CD4-positive, alpha-beta T cell treated with Interleukin-6 at 100 ng/mL for 8 hours (primary cell): Measurements from ENCODE around the gene CCDC149.
"Not testable (repeated sequence)": the region's sequence is repeated elsewhere in the genome, so short reads cannot be mapped to it uniquely, and the experiment has no call there.

Source experiments
- DNase-seq: peaks from one replicate; pipeline ENCODE4 v3.0.0-alpha.2; 2020; ENCODE audit warnings: mixed read lengths, low spot score

CCDC149 gene

DNA sequence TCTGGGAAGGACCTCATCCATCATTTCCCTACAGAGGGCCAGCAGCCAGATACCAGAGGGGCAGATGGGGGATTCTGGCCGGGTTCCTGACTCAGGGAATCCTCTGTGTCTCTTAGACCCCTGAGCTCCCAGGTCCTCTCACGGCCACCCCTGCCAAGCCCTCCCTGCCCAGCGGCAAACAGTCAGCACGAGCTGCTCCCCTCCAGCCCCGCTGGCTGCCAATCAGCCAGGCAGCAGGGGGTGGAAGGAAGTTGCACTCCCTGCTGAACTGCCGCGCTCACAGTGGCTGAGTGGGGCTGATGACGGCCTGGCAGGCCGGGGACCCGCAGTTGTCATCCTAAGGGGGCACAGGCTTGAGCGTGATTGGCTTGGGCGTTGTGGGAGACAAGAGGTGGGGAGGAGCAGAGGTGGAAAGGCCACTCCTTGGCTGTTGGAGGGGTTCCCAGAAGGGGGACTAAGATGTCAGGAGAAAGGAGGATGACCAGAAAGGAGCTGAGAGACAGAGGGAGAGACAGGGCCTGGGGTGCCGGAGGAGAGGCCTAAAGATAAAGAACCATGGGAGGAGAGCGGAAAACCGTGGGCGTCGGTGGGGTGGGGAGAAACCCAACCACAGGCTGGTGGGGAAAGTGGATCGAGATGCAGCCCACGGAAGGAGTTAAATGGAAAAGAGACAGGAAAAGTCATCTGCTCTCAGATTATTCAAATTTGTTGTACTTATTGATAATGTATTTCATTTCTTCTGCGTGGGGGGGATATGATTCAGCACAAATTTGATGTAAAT, 4.4 kb upstream of the CCDC149 start:
- no peak for DNase-seq

DNA sequence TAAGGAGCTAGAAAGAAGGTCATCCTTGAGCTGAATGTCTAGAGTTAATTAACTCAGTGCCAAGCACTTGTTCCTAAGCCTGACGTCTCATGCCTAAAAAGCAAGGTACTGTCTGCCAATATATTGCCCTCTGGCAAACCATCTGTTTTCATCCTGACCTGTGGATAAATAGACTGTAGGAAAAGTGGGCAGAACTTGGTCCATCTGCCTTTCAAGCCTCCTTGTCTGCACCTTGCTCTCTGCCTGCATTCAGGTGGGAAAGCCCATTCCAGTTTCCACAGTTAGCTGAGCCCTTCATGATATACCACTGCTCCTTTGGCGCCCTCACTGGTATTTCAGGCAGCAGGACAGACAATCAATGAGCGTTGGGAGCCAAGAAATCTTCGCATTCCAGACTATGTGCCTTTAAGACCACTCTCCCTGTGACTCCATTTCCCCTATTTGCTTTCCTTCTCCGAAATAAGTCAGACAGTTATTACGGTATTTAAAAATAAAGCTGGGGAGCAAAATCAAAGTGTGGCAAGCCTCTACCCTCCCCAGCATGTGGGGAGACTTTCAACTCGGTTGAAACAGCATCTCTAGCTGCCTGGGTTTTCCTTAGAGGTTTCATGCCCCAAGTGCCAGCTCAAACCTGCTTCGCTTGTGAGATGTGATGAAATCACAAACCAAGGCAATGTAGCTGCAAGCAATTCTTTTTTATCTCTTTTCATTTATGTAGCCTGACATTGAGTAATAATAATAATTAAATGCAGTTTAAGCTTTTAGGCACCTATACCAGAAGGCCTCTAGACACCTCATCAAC, 2.5 kb upstream of the CCDC149 start:
- DNase-seq = no peak

DNA sequence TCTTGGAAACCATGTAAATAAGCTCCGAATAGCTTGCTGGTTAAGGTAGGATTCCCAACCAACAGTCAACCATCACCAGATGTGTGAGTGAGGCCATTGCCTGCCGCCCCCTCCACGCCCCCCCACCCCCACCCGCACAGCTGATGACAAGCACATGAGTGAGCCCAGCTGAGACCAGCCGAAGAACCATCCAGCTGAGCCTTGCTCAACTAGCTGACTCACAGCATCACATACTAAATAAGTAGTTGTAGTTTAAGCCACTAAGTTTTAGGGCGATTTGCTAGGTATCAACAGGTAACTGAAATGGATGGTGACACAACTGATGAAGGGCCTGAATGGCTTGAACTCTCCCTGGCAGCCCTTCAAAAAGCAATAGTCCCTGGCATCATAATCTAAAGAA, 1.6 kb upstream of the CCDC149 start:
- DNase-seq = no peak

DNA sequence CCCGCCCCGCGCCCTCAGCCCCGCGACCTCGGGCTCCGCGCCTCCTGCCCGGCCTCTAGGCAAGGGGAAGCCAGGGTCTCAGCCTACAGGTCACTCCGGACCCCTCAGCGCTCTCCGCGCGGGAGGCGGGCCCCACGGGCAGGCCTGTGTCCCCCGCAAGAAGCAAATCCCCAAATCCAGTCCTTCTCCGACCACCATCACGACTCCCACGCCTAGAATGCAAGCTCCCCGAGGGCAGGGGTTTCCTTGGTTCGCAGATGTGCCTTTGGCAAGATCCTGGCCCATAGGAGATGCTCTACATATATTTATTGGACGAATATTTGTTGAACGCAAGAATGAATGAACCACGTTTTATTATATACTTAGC, 260 bp upstream of the CCDC149 start:
- no peak for DNase-seq

DNA sequence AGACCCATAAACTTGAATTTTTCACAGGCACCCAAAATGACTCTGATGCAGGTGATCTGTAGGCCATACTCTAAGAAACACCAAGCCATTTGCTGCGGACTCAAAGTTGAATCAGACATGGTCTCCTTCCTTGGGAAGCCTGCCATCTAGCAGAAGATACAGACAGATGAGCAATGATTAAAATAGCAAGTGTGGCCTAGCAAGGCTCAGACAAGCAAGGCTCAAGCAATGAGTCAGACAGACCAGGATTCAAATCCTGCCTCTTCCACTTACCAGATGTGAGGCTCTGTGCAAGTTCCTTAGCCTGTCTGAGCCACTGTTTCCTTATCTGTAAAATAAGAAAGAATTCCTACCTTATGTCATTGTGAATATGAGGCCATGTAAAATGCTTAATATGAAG, 2.3 kb downstream of the CCDC149 start:
- no peak for DNase-seq

DNA sequence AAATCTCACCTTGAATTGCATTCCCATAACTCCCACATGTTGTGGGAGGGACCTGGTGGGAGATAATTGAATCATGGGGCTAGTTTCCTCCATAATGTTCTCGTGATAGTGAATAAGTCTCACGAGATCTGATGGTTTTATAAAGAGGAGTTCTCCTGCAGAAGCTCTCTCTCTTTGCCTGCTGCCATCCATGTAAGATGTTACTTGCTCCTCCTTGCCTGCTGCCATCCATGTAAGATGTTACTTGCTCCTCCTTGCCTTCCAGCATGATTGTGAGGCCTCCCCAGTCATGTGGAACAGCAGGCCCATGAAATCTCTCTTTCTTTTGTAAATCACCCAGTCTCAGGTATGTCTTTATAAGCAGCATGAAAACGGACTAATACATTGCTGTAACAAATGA, 3.2 kb downstream of the CCDC149 start:
- DNase-seq = not testable (repeated sequence)

DNA sequence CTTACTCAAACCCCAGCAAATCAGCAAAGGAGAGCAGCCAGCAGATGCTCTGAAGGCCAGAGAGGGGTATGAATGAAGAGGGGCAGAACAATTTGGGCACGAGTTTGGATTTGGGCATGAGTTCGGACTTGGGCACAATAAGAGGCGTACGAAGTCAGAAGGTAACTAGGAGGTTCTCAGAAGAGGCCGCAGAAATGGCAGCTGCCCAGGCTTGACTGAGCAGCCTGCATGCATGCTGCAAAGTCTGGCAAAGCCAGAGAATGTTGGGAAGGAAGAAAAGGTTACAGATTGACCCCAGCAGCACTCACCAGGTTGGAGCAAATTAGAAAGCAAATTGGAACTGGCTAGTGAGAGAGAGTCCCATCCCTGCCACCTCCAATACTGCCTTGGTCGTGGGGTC, 15.2 kb downstream of the CCDC149 start:
- no peak for DNase-seq

DNA sequence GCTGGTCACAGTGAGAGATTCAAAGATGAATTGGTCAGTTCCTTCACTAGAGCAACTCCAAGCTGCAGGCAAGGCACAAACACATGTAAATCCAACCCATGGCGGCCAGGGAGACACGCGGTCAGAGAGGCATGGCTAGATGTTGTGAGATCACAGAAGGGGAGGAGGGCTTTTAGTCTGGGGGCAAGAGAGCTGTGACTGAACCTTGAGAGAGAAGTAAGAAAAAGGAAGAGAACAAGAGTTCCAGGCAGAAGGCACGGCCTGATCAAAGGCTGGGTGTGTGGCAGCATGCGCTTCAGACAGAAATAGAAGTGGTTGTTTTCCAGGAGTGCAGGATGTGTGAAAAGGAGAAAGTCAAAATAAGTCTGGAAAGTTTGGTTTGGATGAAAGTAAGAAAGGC, 15.9 kb downstream of the CCDC149 start:
- no peak for DNase-seq

DNA sequence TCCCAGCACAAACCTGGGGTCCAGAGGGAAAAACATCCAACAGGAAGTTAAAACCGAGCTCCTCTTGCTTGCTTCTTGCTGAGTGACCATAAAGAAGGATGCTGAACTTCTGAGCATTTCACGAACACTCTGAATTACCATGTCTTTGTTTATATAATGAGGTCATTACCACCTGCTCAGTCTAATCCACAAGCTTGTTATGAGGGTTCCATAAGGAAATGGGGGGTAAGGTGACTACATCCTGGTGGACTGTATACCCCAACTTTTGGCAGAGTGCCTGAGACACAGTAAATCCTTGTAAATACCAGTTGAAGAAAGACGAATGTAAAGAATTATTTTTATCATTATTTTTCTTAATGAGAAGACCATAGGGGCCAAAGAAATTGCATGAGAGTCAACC, 16.8 kb downstream of the CCDC149 start:
- DNase-seq = no peak

DNA sequence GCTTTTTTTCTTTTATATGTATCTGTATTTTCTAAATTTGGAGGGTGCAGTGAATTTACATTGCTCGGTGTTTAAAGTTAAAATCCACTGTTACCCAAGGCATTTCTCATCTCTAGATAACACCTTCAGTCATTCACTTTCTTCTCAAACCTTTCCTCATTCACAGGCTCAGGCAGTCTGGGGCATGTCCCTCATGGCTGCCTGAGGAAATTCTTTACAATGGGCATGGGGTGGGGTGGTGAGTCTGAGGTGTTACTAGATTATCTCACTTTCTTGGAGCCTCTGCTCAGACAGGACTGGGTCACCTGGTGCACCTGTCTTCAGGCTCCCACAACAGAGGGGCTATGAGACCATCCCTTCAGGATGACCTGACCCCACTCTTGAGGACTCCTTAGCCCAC, 17.4 kb downstream of the CCDC149 start:
- no peak for DNase-seq

DNA sequence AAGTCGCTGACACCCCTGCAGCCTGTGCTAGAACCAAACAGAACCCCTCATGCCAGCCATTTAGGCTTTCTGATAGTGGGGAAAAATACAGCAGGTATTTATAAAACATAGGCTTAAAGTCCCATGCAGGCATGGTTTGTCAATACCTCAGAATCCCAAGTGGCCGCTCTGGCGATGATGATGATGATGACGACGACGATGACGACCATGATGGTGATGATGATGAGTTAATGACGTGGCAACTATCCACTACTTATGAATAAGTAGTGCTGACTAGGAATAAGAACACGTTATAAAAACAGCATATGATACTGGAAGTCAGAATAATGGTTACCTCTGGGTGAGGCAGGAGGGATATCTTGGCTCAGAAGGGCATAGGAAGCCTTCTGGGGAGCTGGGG, 18.0 kb downstream of the CCDC149 start:
- no peak for DNase-seq

DNA sequence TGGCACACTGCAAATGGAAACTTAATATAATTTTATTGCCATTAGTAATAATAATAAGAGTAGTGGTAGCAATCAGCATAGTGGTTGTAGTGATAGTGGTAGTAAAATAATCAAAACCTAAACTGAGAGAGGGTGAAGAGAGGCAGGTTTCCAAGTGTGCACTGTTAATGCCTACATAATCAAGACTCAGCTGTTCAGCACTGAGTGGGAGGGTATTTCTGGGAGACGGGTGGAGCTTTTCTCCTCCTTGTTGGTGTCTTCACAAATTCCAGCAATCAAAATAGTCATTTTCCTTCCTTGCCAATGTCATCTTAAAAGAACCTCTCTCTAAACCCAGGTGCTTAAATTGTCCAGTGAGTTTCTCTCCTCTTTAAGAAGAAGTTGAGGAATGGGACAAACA, 18.6 kb downstream of the CCDC149 start:
- no peak for DNase-seq

DNA sequence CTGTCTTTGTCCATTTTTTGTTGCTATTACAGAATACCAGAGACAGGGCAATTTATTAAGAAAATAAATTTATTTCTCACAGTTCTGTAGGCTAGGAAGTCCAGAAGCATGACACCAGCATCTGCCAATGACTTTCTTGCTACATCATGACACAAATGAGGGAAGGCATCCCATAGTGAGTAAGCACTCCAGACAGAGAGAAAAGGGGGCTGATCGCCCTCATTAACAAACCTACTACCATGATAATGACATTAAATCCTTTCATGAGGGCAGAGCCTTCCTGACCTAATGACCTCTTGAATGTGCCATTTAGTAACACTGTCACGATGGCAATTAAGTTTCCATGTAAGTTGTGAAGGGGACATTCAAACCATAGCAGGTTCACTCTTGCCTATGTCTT, 20.1 kb downstream of the CCDC149 start:
- DNase-seq = no peak

DNA sequence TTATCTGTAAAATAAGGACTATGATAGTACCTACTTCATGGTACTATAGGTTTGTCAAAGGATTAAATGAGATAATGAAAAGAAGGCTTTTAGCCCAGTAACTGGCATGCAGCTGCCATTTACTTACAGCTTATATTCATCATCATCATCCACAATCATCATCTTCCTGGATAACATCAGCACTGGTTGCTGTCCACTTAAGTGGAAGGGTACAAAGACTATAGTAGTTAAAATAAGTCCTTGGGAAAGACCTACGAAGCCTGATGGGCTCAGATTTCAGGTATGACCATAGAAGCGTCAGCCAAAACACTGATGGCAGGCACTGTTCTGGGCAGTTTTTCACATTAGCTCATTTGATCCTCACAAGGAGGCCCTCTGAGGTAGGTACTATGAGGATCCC, 20.6 kb downstream of the CCDC149 start:
- DNase-seq = no peak

DNA sequence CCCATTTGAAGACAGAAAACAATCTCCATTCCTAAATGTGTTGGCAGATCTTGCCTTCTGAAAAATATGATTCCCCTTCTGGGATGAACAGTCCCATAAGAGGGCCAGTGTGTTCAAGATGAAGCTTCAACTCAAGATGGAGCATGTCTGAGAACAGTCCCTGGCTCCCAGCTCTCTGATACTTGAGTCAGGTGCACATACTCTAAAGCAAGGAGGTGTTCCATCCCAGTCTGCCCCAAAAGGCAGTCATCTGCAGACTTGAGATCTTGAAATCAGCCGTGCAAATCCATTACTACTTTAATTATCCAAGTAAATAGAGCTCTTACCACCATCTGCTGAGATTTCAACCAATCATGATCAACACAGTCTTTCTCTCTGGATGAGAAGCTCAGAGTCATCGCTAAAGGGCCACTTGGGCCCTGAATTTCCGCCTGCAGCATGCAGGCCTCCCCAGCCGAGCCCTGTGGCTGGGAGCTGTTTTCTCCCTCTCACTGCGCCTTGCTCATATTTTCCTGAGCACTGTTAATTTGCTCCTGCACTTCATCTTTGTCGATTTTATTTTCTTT, 22.2 kb downstream of the CCDC149 start:
- no peak for DNase-seq

DNA sequence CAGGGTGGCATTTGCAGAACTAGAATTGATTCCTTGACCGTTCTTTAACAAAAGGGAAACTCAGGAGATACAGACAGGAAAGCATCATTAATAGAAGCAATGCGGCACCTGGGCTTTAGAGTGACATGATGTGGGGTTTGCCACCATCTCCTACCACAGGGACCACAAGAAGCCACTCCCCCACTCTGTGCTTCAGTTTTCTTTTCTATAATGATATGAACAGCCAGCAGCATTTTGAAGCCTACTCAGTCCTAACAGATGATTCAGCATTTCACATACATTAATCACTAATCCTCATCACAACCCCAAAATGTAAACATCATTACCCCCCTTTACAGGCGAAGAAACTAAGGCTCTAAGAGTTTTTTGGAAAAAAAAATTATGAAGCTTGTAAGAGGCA, 22.9 kb downstream of the CCDC149 start:
- DNase-seq = no peak

DNA sequence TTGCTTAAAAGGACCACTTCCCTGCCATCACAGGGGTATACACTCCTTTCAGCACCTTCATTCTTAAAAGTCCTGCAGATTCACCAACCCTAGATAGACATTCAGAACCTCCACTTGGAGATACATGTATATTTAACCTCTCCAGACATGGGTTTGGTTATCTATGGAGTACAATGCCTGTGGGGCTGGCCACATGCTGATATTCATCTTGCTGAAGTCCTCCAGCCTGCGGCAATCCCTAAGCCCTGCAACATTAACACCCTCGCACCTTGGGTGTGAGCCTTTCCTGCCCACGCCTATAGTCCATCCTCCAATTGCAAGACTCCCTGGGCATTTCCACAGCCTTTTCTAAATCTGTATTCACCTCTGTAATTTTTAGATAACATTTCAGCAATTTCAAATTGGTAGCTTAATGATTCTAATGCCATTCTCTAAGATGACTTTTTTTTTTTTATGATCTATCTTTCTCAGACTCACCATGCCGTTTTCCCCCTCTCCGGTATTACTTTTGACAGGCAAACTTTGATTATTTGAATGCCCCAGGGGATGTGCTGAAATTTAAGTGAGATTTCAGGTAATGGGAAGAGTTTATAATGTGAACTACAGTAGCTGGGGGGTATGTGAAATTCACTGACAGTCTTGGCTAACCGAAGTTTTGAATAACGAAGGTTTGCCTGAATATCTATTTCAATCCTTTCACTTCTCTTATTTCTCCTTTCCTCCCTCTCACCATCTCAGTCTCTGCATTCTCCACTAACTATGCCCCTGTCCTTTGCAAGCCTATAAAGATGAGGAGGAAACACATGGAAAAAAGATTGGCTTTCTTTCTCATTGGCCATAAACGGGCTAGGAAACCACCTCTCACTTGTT, 24.1 kb downstream of the CCDC149 start:
- DNase-seq = no peak

DNA sequence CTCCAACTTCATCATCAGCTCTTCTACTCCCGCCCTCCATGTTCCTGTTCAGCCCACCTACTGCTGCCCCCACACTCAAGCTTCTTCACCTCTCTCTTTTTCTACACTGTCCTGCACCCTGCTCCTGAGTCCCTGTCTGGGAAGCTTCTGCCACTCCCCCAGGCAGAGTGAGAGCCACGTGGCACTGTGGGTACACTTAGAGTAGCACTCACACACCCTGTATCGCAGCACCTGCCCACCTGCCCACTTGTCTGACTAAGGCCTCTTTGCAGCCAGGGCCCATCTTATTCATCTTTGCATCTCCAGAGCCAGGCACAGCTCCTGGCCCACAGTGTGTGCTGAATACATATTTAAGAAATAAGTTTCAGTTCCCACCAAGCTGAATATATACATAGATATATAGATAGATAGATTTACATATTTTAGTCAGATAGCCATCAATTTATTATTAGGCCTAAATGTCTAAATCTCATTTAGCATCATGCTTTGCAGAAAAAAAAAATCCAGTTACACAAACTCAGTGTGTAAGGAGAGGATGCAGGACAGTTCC, 24.9 kb downstream of the CCDC149 start:
- DNase-seq = no peak

DNA sequence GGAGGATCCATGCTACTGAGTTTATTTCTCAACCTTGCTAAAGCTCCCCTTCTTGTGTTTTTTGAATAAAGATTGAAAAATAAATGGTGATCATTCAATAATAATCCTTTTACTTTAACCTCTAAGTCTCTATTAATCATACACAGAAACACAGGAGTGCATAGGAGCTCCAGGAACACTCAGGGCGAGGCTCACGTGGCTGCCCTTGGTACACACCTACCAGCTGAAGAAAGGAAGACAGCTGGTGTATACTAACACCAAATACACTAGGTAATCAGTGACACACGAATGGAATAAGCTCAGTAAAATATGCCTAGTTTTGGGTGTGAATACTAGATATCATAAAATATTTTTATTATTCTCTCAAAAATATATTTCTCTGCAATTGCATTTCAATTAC, 26.2 kb downstream of the CCDC149 start:
- no peak for DNase-seq

DNA sequence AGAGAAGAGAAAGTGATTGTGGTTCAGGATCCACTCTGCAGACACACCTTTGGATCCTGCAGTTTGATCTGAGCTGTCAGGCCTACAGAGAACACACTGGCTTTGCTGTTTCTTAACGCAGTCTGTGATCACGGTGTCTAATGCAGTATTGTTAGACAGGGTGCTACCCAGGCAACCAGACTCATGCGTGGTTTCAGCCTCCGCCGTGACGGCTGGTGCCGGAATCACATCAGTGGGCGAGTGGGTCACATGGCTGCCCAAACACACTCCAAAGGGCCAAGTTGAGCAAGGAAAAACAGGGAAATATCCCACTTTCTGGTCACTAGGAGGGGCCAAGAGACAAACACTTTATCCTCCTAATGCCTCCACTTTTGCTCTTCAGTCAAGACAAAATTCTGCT, 27.5 kb downstream of the CCDC149 start:
- DNase-seq = no peak

DNA sequence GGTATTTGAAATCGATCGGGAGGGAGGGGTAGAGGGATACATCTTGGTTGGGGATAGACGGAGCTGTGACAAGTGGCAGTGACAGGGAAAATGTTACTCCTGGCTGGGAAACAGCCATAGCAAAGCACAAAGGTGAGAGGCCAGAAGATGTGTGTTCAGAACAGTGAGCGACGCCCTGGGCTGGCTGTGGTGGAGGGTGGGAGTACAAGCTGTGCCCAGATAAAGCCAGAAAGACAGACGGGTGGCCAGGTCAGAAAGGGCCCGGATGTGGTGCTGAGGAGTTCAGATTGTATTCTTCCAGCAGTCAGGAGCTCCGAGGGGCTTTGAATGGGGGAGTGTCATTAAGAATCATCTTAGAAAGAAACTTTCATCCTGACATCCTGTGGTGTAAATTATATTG, 27.9 kb downstream of the CCDC149 start:
- DNase-seq = no peak
